NCI-H2196 (cell line): ENCODE measurements around the gene MPG.

Source experiments
- DNase-seq: peaks from one replicate; lab custom pipeline; 2025; ENCODE audit not compliant: unreplicated experiment; lab: John Stamatoyannopoulos, UW

Gene MPG

GRCh38 chr16:66309-67182, 11.5 kb upstream of the MPG start:
- DNase-seq: no peak

DNA sequence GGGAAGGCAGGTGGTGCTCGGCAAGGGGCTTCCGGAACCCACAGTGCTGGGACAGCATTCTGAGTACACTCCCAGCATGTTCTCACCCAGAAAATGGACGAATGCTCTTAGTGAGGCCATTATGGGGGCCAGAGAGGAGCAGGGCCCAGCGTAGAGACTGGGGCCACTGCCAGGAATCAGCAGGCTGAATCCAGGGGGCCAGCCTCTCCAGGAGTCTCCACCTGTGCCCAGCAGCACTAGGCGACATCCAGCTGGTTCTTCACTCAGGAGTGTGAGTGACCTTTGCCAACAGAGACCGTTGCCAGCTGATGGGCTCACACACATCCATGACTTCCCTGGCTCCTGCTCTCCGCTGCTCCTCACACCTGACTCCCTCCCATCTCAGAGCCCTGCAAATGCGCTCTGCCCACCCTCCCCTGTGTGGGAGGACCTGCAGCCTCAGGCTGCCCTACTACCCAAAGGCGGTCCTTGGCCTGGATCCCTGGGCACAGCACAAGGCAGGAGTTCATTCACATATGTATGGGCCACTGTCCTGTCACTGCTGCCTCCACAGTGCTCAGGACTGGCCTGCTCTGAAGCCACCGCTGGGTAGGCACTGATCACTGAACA, 10.7 kb upstream of the MPG start:
- peak; percentile 72 for DNase-seq

DNA sequence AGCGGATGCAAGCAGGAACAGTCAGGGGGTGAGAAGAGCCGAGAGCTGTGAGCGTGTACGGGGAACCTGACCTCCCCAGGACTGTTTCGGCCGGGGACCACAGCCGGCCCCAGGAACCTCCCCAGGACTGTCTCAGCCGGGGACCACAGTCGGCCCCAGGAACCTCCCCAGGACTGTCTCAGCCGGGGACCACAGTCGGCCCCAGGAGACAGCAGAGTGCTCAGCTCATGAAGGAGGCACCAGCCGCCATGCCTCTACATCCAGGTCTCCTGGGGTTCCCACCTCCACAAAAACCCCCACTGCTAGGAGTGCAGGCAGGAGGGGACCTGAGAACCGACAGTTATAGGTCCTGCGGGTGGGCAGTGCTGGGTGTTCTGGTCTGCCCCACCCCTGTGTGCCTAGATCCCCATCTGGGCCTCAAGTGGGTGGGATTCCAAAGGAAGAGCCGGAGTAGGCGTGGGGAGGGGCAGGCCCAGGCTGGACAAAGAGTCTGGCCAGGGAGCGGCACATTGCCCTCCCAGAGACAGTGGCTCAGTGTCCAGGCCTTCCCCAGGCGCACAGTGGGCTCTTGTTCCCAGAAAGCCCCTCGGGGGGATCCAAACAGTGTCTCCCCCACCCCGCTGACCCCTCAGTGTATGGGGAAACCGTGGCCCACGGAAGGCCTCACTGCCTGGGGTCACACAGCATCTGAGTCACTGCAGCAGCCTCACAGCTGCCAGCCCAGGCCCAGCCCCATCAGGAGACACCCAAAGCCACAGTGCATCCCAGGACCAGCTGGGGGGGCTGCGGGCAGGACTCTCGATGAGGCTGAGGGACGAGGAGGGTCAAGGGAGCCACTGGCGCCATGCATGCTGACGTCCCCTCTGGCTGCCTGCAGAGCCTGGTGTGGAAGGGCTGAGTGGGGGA, 9.9 kb upstream of the MPG start:
- DNase-seq: no peak

DNA sequence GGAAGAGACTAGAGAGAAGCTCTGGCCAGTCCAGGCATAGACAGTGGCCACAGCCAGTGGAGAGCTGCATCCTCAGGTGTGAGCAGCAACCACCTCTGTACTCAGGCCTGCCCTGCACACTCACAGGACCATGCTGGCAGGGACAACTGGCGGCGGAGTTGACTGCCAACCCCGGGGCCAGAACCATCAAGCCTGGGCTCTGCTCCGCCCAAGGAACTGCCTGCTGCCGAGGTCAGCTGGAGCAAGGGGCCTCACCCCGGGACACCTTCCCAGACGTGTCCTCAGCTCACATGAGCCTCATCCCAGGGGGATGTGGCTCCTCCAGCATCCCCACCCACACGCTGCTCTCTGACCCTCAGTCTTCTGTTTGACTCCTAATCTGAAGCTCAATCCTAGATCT, 8.8 kb upstream of the MPG start:
- no peak for DNase-seq

- DNase-seq: no peak
Measured at GRCh38 chr16:71210-71539, 6.8 kb upstream of the MPG start.

- peak; percentile 38 for DNase-seq
Measured at GRCh38 chr16:71540-72401, 6.3 kb upstream of the MPG start.

- DNase-seq: no peak
Measured at GRCh38 chr16:72561-73548, 5.2 kb upstream of the MPG start, which contains the start of gene RHBDF1. Gene RHBDF1 (minus strand): TSS chr16:72631. CDS start chr16:65015, 7,616 bp downstream.

DNA sequence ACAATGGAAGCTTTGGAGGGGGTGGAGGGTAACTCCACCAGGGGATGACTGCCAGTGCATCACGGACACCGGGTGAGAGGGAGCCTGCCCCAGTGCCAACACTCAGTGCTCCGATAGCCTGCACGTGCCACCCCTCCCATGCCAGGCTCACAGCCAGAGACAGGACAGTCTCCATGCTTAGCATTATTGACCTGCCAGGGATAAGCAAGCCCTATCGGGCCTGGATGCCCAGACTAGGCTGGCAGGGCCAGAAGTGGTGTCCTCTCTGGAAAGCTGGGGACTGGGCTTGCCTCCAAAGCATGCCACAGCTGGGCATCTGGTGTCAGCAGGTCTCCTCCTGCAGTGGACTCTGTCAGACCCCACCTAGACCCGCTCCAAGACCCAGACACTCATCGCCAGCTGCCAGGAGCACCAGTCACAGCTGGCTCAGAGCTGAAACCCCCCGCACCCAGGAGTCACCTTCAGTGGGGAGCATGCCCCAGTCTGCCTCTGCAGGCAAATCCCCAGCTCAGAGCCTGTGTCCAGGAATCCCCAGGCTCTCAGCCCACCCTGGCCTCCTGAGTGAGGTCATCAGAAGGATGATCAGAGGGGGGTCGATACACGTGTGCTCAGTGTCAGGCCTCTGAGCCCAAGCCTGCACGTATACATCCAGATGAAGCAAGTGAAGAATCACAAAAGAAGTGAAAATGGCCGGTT, 3.8 kb upstream of the MPG start:
- no peak for DNase-seq

GRCh38 chr16:74747-75334, 3.2 kb upstream of the MPG start:
- DNase-seq: no peak

DNA sequence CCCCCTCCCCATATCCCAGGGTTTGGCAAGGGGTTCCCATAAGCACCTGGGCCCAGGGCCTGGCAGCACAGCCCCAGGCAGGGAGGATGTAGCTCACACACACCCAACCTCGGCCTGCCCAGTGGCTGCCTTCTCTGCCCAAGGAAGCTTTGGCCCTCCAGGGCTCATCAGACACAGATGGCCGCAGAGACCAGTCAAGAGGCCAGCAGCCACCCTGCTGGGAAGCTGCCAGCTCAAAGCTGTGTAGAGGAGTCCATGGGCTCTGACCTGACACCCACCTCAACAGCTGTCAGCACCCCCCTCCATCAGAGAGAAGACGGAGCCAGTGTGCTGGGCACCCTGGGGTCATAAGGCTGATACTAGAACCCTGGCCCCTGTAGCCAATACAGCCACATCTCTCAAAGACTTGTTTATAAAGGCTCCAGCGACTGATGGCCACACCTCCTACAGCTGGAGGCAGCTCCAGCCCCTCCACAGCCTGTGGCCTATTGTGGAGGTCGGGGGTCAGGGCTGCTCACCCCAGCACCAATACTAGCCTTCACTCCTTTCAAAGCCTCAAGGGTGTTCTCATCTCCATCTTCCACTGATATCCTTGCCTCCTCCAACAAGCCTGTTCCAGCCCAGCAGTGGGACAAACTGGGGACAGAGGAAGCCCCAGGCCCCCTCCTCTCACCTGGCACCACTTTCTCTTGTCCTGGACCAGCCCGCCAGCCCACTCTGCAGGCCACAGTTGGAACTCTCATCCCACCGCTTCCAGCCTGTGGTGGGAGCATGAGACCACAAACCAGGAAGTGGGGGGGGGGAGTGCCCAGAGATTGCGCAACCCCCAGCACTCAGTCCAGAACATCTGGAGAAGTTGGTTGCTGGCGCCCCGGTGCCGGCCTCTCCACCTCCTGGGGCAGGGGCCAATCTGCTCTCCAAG, 2.2 kb upstream of the MPG start:
- no peak for DNase-seq

GRCh38 chr16:76535-77272, 1.3 kb upstream of the MPG start:
- peak; percentile 57 for DNase-seq

- no peak for DNase-seq
Measured at GRCh38 chr16:77273-77806, 685 bp upstream of the MPG start.

DNA sequence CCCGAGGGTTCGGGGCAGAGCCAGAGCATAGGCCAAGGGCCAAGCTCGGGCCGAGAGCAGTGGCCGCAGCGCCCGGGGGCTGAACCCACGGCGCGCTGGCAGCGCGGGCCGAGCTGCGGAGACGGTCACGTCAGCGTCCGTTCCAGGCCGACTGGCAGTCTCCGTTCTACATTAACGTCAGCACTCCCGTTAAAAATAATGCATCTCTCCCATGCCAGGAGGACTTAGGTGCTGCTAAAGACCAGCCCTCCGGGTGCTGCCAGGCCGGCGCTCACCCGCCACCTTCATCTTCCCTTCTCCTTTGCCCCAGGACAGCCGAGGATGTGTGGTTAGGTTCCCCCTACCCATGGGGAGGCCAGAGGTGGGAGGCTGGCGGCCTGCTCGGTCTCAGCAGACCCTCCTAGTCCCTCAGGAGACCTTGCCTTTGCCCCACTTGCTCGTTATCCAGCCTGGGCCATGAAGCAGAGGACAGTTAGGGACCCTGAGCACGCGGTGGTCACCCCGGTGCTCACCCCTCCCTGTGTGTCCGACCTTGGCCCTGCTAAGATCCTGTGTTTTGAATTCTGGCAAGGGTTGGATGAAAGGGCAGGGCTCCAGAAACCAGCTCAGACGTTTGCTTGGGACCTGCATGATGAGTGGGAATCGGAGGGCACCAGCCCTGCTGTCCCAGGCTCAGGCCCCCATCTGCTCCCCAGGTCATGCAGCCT, 572 bp downstream of the MPG start:
- DNase-seq: peak; percentile 16

DNA sequence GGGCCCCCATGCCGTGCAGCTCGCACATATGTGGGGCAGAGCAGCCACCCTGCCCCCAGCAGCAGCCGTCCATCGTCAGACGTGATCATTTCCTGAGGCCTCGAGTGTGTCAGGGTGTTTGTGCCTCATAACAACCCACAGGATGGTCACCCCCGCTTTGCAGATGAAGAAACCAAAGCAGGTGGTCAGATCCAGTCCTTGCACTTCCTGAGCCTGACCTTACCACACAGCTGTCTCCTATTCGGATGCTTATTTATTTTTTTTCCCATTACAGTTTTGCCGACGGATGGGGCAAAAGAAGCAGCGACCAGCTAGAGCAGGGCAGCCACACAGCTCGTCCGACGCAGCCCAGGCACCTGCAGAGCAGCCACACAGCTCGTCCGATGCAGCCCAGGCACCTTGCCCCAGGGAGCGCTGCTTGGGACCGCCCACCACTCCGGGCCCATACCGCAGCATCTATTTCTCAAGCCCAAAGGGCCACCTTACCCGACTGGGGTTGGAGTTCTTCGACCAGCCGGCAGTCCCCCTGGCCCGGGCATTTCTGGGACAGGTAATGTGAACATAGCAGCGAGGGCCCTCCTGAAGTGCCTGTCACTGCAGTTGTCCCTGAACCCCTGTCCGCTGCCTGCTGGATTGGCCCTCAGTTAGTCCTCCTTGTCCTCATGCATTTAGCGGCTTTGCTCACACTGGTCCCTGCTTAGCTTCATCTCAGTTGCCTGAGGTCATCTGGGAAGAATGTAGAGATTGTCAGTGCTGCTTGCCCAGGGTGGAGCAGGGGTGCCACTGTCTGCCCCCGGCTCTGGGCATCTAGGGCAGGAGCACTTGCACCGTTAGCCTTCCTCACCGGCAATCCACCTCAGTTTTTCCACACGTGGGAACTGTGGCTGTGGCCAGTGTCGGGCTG, 1.4 kb downstream of the MPG start:
- DNase-seq: no peak

- no peak for DNase-seq
Measured at GRCh38 chr16:83060-83603, 5.1 kb downstream of the MPG start.
